GM12892 (cell line): ENCODE results near the gene PIM1.

Source experiments
- POLR2A ChIP-seq: IDR thresholded peaks from 2 replicates; pipeline ENCODE4 v1.6.1; 2011; ENCODE audit warnings: low read depth, low read length, control low read depth
- POLR2AphosphoS5 ChIP-seq: IDR thresholded peaks from 2 replicates; pipeline ENCODE4 v1.6.1; 2011; ENCODE audit warnings: low read depth, low read length, control low read depth

DNA sequence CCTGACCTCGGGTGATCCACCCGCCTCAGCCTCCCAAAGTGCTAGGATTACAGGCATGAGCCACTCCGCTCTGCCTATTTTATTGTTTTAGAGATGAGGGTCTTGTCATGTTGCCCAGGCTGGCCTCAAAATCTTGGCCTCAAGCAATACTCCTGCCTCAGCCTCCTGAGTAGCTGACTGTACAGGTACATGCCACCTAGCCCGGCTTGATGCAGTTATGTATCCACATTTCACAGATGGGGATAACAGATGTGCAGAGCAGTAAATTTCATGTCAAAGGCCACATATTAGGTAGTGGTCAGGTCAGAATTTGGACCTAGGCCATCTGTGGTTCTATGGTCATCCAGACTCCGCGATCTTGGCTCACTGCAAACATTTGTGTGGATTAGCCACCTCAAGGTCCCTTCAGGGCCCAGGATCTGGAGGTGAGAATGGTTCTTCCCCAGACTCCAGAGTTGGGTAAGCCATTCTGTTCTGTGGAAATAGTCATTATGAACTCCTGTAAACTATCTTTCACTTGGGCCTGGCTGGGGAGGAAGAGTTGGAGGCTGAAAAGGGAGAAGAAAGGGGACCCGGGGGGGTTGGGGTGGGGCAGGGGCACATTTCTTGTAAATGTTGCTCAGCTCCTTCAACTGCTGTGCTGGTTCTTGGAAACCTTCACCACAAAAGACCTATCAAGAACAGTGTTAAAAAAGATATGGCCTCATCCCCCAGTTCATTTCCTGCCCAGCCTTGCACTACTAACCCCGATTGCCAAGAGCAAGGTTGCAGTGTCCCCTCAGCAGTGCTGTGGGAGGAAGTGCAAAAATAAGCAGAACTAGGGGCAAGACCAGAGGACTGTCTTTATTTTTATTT lies 13.0 kb downstream of the PIM1 start:
- no peak for TF ChIP-seq POLR2A
- TF ChIP-seq POLR2AphosphoS5: no peak
